GM12865 (cell line): Measurements from ENCODE around the gene TWSG1.
"Not testable (repeated sequence)": the region's sequence is repeated elsewhere in the genome, so short reads cannot be mapped to it uniquely, and the experiment has no call there.

ENCODE experiments used
- DNase-seq: peaks from one replicate; pipeline ENCODE4 v3.0.0; 2010; ENCODE audit warnings: low read depth
- H3K4me3 ChIP-seq: 2 replicates; pipeline ENCODE4 v1.5.1; 2011; ENCODE audit warnings: mild to moderate bottlenecking, low read depth, low read length, control low read depth
- CTCF ChIP-seq: IDR thresholded peaks from 2 replicates; pipeline ENCODE4 v1.5.1; 2011; ENCODE audit warnings: low read length, control low read depth, low read depth, inconsistent platforms; ENCODE audit not compliant: insufficient read depth; ENCODE audit errors: missing control alignments

Gene TWSG1

DNA sequence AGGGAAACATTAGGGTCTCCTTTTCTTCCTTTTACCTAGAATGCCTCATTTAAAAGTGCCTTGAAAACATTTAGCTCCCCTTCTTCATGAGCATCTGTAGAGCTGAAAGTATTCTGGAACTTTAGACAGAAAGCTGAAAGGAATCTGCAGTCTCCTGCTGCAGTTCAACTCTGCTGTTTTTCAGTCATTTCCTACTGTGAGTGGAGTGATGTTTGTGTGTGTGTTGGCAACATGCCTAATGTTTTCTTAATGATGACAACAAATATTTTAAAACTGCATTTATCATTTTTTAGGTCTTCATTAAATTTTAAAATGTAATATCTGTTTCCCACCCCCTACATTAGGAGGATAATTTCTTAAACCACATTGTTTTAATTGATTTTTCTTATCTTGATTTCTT is 66.6 kb downstream of the TWSG1 start:
- DNase-seq: no peak

DNA sequence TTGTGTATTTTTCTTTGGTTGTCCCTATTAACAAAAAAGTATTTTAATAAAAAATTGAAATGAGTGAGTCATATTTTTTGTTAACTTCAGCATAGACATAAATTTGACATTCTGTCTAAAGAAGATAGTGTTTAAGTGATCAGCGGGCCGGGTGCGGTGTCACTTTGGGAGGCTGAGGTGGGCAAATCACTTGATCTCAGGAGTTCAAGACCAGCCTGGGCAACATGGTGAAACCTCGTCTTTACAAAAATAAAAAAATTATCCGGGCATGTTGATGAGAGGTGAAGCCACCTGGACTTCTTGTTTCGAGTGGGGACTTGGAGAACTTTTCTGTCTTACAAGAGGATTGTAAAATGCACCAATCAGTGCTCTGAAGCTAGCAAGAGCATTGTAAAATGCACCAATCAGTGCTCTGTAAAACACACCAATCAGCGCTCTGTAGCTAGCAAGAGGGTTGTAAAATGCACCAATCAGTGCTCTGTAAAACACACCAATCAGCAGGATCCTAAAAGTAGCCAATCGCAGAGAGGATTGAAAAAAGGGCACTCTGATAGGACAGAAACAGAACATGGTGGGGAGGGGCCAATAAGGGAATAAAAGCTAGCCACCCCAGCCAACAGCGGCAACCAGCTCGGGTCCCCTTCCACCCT is 67.9 kb downstream of the TWSG1 start:
- not testable (repeated sequence) for DNase-seq, H3K4me3 ChIP-seq

More for the DNA sequence above, 66.6 kb downstream of the TWSG1 start:
- no peak for TF ChIP-seq CTCF
- H3K4me3 ChIP-seq: no peak overlapping the region

DNA sequence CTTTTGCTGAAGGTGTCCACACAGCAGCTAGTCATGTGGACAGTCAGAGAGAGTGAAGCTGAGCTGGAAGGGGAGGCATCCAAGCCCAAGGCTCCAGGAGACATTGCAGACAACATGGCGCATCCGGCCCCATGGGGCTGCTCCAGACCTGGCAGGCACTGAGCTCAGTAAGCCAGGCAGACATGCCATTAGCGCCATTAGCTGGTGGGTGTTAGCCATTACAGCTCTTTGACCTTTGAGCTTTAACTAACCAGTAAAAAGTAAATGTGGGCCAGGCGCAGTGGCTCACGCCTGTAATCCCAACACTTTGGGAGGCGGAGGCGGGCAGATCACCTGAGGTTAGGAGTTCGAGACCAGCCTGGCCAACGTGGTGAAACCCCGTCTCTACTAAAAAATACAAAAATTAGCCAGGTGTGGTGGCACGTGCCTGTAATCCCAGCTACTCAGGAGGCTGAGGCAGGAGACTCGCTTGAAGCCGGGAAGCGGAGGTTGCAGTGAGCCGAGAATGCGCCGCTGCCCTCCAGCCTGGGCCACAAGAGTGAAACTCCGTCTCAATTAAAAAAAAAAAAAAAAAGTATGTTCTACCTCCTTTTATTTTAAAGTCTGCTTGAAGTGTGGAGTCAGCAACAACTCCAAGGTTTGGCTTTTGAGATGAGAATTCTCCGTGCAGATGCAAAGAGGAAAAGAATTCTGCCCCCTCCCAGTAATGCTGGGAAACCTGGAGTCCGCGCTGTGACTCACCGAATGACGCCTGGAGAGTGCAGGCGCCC is 69.4 kb downstream of the TWSG1 start:
- no peak for TF ChIP-seq CTCF
- peak; percentile 23 for DNase-seq
- no peak overlapping the region for H3K4me3 ChIP-seq

DNA sequence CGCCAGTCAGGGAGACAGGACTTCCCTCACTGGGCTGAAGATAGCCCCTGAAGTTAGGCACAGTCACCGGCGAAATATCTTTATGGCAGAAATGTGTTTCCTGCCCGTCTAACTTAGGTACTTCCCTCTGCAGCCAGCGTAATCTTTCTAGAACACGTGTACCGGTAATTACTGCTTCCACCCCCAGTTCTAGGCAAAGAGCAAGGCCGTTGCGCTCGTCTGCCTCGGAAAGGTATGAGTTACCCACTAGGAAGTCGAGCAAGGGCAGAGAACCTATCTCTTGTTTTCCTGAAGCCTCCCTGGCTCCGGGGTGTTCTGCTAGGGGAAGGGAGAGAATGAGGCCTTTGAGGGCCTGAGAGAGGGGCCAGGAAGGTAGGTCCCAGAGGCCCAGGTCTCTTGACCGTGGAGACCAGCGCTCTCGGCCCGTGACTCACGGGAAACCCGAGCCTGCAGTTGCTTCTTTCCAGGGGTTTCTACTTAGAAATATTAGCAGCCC is 70.0 kb downstream of the TWSG1 start:
- H3K4me3 ChIP-seq: no peak overlapping the region
- TF ChIP-seq CTCF: no peak
- DNase-seq: peak; percentile 53

DNA sequence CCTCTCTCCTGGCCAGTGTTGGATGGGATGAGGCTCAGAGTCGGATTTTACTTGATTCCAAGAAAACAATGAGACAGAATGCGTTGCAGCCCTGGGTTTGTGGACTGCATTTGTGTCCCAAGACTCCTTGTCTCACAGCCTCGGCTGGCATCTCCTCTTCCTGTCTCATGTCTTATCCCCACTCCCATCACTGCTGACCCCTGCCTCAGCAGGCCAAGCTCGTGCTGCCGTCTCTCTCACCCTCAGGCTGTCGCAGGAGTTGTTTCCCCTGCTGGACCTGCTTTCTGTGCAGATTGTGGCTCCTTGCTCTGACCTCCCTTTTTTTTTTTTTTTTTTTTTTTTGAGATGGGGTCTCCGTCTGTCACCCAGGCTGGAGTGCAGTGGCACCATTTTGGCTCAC is 70.6 kb downstream of the TWSG1 start:
- no peak overlapping the region for H3K4me3 ChIP-seq
- no peak for TF ChIP-seq CTCF
- DNase-seq: no peak

DNA sequence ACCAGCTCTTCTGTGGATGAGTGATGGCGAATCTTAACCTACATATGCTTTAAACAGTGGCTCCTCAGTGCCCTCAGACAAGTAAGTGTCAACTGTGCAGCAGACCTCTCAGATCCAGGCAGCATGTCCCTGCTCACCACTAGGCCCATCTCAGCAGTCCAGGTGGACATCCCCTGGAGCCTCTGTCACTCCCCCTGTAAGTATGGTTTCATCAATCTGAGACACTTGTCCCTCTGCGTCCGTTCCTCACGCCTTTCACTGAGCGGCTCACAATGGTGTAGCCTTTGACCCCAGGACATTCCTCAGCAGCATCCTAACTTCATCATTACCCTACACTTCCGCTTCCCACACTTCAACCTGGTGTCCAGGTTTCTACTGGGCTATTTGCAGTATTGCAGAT is 71.4 kb downstream of the TWSG1 start:
- H3K4me3 ChIP-seq: no peak overlapping the region
- DNase-seq: no peak
- TF ChIP-seq CTCF: no peak

DNA sequence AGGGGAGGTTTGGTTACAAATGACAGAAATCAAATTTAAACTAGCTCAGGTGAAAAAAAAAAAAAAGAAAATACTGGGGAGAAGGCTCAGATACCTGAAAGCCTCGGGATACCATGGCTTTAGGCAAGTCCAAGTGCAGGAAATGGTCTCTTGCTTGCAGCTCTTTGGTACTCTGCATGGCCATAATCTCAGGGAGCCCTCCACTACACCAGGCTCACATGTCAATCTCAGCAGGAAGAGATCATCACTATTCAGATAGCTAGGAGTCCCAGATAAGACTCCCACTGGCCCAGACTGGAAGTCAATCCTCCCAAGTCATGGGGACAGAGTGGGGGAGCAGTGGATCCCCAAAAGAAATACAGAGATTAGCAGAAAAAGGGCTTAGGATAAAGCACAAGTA is 75.9 kb downstream of the TWSG1 start:
- no peak for TF ChIP-seq CTCF
- DNase-seq: no peak
- no peak overlapping the region for H3K4me3 ChIP-seq
